ENCODE measurements around the gene MIDN.
A peak's percentile ranks its signal among the peaks of the same experiment; 100 is the strongest.

MIDN gene

DNA sequence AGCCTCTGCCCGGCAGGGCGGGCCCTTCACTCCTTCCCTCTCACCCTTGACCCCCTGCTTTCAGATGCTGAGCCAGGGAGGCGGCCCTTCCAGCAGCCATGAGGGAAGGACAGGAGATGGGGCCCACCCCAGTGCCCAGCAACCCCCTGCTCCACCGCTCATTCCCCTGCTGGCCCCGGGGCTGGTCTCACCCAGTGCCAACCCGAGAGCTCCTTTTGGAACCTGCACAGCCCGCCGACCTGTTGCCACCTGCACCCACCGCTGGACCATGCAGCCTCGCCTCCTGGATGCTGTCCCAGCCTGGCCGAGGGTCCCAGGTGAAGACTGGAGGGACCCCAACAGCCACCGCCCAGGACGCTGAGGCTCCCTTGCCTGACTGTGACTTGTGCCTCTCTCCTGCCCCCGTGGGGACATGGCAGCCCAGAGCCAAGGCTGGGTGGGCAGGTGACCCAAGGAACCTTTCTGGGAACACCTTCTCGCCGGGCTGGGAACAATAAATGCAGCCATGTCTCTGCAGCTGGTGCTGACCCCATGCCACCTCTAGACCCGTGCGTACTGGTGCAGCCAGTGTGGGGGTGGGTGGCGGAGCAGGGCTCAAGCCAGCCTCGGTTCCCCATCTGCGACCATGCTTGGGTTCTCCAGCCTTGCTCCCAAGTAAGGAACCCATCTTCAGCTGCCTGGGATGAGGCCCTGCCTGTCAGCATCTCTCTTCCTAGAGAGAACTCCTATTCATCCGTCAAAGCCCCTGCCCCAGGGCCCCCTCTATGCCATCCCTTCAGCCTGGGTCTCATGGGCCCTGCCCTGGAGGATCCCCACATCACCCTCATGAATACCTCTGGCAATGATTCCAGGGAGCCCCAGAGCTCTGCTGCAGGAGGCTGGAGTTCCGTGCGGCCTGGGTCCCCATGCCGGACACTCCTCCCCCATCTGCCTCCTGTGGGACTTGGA is 30.6 kb downstream of the MIDN start:
- no peak for DNase-seq (ENCODE audit: extremely low read depth, low read depth)
- TF ChIP-seq, protein P1, sequence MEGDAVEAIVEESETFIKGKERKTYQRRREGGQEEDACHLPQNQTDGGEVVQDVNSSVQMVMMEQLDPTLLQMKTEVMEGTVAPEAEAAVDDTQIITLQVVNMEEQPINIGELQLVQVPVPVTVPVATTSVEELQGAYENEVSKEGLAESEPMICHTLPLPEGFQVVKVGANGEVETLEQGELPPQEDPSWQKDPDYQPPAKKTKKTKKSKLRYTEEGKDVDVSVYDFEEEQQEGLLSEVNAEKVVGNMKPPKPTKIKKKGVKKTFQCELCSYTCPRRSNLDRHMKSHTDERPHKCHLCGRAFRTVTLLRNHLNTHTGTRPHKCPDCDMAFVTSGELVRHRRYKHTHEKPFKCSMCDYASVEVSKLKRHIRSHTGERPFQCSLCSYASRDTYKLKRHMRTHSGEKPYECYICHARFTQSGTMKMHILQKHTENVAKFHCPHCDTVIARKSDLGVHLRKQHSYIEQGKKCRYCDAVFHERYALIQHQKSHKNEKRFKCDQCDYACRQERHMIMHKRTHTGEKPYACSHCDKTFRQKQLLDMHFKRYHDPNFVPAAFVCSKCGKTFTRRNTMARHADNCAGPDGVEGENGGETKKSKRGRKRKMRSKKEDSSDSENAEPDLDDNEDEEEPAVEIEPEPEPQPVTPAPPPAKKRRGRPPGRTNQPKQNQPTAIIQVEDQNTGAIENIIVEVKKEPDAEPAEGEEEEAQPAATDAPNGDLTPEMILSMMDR (IDR thresholded peaks at IDR 0.05; ENCODE audit: low read depth, low read length): no peak

GRCh38 chr19:1279782-1280341 is 31.5 kb downstream of the MIDN start:
- DNase-seq (ENCODE audit: extremely low read depth, low read depth): peak; percentile 58
- TF ChIP-seq, protein P1 (IDR thresholded peaks at IDR 0.05; ENCODE audit: low read depth, low read length): peak; percentile 93

DNA sequence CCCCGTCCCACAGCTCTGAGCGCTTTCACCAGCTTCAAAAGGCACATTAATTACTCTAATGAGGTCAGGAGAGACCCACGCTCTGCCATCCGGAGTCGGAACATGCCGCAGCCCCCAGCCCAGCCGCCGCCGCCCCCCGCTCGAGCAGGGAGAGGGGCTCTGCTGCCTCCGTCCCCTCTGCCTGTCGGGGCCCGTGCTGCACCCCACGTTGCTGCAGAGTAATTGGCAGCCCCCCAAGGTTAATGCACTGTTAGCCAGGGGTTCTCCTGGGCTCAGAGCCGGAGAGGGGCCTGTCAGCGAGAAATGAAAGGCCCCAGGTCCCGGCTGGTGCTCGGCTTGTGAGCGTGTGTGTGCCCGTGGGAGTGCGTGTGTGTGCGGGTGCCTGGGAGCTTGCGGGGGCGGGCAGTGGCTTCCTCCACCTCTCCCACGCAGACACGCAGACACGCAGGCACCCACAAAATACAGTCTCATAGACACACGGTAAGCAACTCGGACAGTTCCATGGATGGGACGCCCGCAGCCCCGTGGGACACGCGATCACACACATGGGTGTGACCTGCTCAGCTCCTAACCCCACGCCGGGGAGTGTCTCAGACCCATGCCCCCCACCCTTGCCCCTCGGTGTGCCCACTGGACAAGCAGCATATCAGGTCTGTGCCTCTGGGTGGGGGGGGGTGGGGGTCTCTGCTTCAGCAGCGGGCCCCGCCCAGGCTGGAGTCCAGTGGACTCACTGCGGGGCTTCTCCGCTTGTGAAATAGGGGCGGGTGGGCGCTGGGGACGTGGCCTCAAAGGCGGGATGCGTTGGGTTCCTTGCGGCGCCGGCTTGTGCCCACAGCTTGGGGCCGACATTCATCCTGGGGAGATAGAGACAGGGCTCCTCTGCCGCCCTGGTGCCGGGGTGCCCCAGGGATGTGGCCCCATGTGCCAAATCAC is 32.5 kb downstream of the MIDN start:
- no peak for DNase-seq (ENCODE audit: extremely low read depth, low read depth)
- TF ChIP-seq, protein P1 (IDR thresholded peaks at IDR 0.05; ENCODE audit: low read depth, low read length): no peak

GRCh38 chr19:1281569-1282287 is 33.3 kb downstream of the MIDN start:
- TF ChIP-seq, protein P1 (IDR thresholded peaks at IDR 0.05; ENCODE audit: low read depth, low read length): no peak
- no peak for DNase-seq (ENCODE audit: extremely low read depth, low read depth)

DNA sequence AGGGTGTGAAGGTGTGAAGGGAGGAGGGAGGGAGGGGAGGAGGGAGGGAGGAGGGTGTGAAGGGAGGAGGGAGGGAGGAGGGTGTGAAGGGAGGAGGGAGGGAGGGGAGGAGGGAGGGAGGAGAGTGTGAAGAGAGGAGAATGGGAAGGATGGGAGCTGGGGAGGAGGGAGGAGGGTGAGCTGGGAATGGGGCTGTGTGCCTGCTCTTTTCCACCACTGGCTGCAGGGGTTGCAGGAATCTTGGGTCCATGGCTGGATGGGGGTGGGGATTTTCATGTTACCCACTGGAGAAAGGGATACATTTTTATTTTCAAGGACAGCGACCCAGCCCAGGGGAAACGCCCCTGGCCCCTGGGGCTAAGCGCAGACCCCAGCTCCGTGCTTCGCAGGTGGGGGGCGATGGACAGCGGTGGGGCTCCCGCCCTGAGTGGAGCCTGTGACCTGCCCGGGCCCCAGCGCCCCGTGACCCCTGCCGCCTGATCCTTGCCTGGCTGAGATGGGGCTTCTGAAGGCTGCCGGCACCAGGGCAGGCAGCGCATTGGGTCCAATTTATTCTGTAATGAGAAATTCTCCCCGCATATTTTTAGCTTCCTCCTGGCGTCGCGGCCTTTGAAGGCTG is 34.3 kb downstream of the MIDN start:
- TF ChIP-seq, protein P1 (IDR thresholded peaks at IDR 0.05; ENCODE audit: low read depth, low read length): no peak
- DNase-seq (ENCODE audit: extremely low read depth, low read depth): no peak

GRCh38 chr19:1283207-1283916 is 35.0 kb downstream of the MIDN start:
- no peak for DNase-seq (ENCODE audit: extremely low read depth, low read depth)
- TF ChIP-seq, protein P1 (IDR thresholded peaks at IDR 0.05; ENCODE audit: low read depth, low read length): no peak

Measured in AG09319 (cell line).